SKM-1 treated with dmso at 0.1 percent for 144 hours (cell line): ENCODE results near the gene RFC4.

ENCODE experiments used
- DNase-seq: peaks from one replicate; lab custom pipeline; 2025; ENCODE audit not compliant: unreplicated experiment; lab: John Stamatoyannopoulos, UW

RFC4 gene

DNA sequence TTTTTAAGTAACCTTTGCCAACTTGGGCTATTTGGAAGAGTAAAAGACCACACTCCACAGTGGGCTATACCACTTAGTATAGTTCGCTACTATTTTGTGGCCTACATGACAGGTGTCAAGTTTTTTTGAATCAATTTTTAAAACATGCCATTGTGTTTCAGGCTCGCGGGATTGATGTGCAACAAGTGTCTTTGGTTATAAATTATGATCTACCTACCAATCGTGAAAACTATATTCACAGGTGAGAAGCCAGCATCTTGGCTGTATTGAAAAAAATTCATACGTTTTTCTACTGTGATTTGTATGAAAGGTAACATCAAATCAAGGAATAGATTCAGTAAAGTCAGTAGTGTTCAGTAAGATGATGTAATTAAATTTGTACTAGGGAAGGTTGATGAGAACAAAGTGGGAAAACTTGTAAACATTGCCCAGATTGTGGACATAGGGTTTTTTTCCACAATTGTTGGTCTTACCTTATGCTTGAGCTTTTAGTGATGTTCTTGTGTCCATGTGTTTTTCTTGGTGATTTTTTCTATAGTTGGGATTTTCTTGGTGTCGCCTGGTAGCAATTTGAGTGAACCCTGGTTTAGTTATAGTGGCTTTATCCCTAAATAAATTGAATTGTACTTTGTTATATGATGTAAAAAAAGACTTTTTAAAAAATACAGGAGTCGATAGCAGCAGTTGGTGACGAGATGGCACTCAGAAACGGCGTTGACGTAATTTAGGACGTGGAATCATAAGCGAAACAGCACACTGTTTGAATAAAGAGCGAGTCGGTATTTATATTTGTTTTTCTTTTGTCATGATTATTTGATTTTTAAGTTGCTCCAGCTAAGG is 18.4 kb downstream of the RFC4 start:
- no peak for DNase-seq

GRCh38 chr3:186786922-186787321 is 19.4 kb downstream of the RFC4 start:
- no peak for DNase-seq

- no peak for DNase-seq
Measured at GRCh38 chr3:186785495-186786018, 20.7 kb downstream of the RFC4 start.

GRCh38 chr3:186784820-186785494 is 21.3 kb downstream of the RFC4 start:
- DNase-seq, result no peak

DNA sequence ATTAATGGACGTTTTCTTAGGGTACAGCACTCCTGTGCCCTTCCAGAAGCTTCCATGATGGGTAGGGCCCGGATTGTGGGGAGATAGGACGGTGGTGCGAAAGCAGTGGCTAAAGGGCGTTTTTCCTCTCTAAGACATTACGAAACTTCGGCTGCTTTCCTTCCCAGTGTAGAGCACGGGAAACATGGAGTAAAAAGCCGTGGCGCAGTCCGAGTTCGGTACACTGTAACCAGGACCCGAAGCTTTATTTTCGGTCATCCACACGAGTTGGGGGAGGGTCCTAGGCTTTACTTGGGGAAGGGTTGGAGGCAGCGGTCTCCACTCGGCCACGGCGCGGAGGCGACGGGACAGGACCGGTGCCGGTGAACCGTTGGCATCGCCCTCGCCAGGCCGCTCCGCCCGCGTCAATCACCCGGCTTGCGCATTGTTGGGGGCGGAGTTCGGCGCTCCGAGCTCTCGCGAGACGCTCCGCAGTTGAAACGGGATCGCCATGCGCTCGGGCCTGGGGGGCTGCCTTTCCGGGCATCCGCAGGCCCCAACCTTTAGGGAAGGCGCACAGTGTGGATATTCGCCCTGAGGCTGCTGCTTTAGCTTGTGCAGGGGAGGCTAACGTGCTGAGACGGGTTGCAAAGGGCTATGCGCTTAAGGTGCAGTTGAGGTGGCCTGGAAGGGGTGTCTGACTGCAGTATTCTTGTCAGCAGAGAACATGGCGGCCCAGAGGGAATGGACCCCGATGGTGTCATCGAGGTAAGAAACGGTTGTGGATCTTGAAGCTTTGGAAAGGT is 22.4 kb downstream of the RFC4 start:
- peak; percentile 64 for DNase-seq

- peak; percentile 82 for DNase-seq
Measured at GRCh38 chr3:186783058-186783730, 23.1 kb downstream of the RFC4 start, which contains the start of gene EIF4A2. EIF4A2 (plus strand) TSS chr3:186783577; CDS start chr3:186783611, 34 bp downstream.

GRCh38 chr3:186782542-186783057 is 23.7 kb downstream of the RFC4 start:
- no peak for DNase-seq

GRCh38 chr3:186779204-186779603 is 27.1 kb downstream of the RFC4 start:
- no peak for DNase-seq

GRCh38 chr3:186775999-186776398 is 30.3 kb downstream of the RFC4 start:
- DNase-seq, result no peak

DNA sequence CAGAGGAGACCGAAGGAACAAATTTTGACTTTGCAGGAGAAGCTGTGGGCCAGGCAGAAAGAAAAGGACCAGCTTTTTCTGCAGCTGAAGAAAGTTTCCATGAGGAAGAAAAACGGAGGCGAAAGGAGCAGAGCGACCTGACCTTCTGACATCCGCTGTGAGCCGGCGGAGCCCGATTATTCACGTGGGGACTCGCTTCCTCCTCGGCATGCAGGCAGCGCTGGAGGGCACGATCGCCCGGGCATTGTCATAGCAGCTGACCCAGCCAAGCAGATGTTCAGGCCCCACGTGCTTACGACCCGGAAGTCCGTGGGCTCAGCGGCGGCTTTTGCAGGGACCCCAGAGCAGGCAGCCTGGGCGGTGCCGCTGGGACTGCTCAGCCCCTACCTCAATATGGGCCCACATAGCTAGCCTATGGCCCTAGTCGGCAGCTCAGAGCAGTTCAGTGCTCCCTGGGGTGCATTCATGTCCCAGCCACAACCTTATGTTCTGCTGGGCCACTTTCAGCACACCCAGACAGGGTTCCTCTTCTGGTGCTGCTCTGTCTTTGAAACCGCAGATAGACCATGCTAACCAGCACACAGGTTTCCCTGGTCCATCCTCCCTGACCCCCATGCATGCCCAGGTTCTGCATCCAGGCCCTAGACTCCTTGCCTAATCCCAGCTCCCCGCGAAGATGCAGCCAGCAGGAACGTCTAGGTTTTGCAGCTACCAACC is 33.4 kb downstream of the RFC4 start:
- no peak for DNase-seq

GRCh38 chr3:186772281-186772694 is 34.0 kb downstream of the RFC4 start:
- no peak for DNase-seq

GRCh38 chr3:186760897-186761447 is 45.3 kb downstream of the RFC4 start:
- no peak for DNase-seq

- no peak for DNase-seq
Measured at GRCh38 chr3:186760141-186760833, 46.0 kb downstream of the RFC4 start.

- no peak for DNase-seq
Measured at GRCh38 chr3:186759231-186759930, 46.9 kb downstream of the RFC4 start.

GRCh38 chr3:186757686-186758220 is 48.5 kb downstream of the RFC4 start:
- no peak for DNase-seq

DNA sequence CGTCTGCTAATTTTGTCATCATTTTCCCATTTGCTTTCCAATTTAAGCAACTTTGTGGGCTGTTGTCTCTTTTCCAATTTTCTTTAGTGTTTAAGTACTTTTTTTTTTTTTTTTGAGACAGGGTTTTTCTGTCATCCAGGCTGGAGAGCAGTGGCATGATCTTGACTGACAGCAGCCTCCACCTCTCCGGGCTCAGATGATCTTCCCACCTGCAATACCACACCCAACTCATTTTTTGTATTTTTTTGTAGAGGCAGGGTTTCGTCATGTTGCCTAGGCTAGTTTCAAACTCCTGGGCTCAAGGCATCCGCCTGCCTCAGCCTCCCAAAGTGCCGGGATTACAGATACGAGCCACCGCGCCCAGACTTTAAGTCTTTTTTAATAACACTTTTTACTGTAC is 49.1 kb downstream of the RFC4 start:
- no peak for DNase-seq

GRCh38 chr3:186754871-186755270 is 51.4 kb downstream of the RFC4 start:
- no peak for DNase-seq

DNA sequence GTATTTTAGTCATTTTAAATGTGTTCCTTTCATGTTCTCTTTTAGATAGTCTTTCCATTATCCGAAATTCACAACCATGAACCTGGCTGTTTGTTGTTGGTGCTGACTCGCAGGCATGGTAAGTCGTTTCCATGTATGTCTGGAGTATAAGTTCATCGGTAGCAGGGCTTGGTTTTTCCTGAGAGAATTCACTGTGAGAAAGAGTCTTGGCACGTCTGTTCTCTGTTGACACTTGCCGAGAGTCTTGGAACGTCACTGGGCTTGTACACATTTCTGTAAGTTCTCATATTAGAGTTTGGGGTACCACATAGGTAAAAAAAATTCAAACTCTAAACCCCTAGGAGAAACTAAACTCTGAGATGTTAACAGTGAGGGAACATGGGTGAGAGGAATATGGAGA is 52.3 kb downstream of the RFC4 start:
- DNase-seq, result no peak
